Smooth muscle cell (in vitro differentiated cells): ENCODE measurements around the gene CTAGE8. TPM values are rescaled to one million over a fixed set of nuclear protein-coding genes. Genes with fewer than 3 reads are reported as not detected.
"Not testable (repeated sequence)": the region's sequence is repeated elsewhere in the genome, so short reads cannot be mapped to it uniquely, and the experiment has no call there.

Source experiments
- DNase-seq: peaks from one replicate; lab custom pipeline; 2025; ENCODE audit not compliant: unreplicated experiment; lab: John Stamatoyannopoulos, UW
- H2AFZ ChIP-seq: fragments of 200-600 bp; sonication (generic); 2 replicates; pipeline ENCODE4 v1.6.0; 2016; ENCODE audit warnings: antibody characterized with exemption, low read depth, mild to moderate bottlenecking
- H3F3A ChIP-seq: fragments of 200-600 bp; sonication (generic); 2 replicates; pipeline ENCODE4 v1.6.0; 2017; ENCODE audit warnings: antibody characterized with exemption, low read depth
- H3K27ac ChIP-seq: fragments of 200-600 bp; sonication (generic); 2 replicates; pipeline ENCODE4 v1.5.1; 2016; ENCODE audit warnings: low read depth, mild to moderate bottlenecking
- H3K27me3 ChIP-seq: fragments of 200-600 bp; sonication (generic); 2 replicates; pipeline ENCODE4 v1.6.1; 2016; ENCODE audit warnings: low read depth, mild to moderate bottlenecking
- H3K36me3 ChIP-seq: fragments of 200-600 bp; sonication (generic); 2 replicates; pipeline ENCODE4 v1.5.1; 2016; ENCODE audit warnings: low read depth
- H3K4me1 ChIP-seq: fragments of 200-600 bp; sonication (generic); 2 replicates; pipeline ENCODE4 v1.5.1; 2016; ENCODE audit warnings: low read depth
- H3K4me2 ChIP-seq: fragments of 200-600 bp; sonication (generic); 2 replicates; pipeline ENCODE4 v1.6.0; 2016; ENCODE audit warnings: mild to moderate bottlenecking
- H3K4me3 ChIP-seq: fragments of 200-600 bp; sonication (generic); 2 replicates; pipeline ENCODE4 v1.5.1; 2016; ENCODE audit warnings: mild to moderate bottlenecking
- H3K79me2 ChIP-seq: fragments of 200-600 bp; sonication (generic); 2 replicates; pipeline ENCODE4 v1.6.0; 2016; ENCODE audit warnings: low read depth, mild to moderate bottlenecking
- H3K9ac ChIP-seq: fragments of 200-600 bp; sonication (generic); 2 replicates; pipeline ENCODE4 v1.6.0; 2016; ENCODE audit warnings: low read depth
- H3K9me3 ChIP-seq: fragments of 200-600 bp; sonication (generic); replicated peaks from 2 replicates; pipeline ENCODE4 v1.5.1; 2016; ENCODE audit warnings: low read depth
- H4K20me1 ChIP-seq: fragments of 200-600 bp; sonication (generic); 2 replicates; pipeline ENCODE4 v1.6.0; 2016; ENCODE audit warnings: low read depth
- WGBS: methylation state at CpG from one replicate; pipeline ENCODE4 v1.1.7; 2016; ENCODE audit warnings: low lambda C conversion rate; 5-methylcytosine and 5-hydroxymethylcytosine counted together
- polyA plus RNA-seq: library from polyadenylated mRNA; unstranded; fragments of >200 nt; fragmentation: Nextera tagmentation; extraction: Ambion mirVana; gene quantifications from 2 replicates; pipeline ENCODE4 v1.2.1, GENCODE V29; 2016
- total RNA-seq: library from RNA; depleted of rRNA; stranded (reverse); fragments of >200 nt; gene quantifications from 2 replicates; pipeline ENCODE4 v1.2.3, GENCODE V29; 2014

CTAGE8 gene, protein sequence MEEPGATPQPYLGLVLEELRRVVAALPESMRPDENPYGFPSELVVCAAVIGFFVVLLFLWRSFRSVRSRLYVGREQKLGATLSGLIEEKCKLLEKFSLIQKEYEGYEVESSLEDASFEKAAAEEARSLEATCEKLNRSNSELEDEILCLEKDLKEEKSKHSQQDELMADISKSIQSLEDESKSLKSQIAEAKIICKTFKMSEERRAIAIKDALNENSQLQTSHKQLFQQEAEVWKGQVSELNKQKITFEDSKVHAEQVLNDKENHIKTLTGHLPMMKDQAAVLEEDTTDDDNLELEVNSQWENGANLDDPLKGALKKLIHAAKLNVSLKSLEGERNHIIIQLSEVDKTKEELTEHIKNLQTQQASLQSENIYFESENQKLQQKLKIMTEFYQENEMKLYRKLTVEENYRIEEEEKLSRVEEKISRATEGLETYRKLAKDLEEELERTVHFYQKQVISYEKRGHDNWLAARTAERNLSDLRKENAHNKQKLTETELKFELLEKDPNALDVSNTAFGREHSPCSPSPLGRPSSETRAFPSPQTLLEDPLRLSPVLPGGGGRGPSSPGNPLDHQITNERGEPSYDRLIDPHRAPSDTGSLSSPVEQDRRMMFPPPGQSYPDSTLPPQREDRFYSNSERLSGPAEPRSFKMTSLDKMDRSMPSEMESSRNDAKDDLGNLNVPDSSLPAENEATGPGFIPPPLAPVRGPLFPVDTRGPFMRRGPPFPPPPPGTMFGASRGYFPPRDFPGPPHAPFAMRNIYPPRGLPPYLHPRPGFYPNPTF
- total RNA-seq (1.3 and 3.9 TPM in 2 replicates), polyA plus RNA-seq (0.11 and 0.65 TPM in 2 replicates)

GRCh38 chr7:144269188-144269587, at the start of gene CTAGE8:
Gene CTAGE8, minus strand, starts transcription at chr7:144269288. Its CDS starts 38 bp downstream, at chr7:144269250.
- DNase-seq, H3K79me2 ChIP-seq, H3K4me3 ChIP-seq, H3K4me2 ChIP-seq, H2AFZ ChIP-seq, H3K27me3 ChIP-seq, H3K36me3 ChIP-seq, H3K27ac ChIP-seq, H3K9ac ChIP-seq, H3K9me3 ChIP-seq, H3F3A ChIP-seq, H4K20me1 ChIP-seq, H3K4me1 ChIP-seq: not testable (repeated sequence)
- WGBS: no CpG with 5 or more reads among the region's 19 CpGs

GRCh38 chr7:144317537-144317936, 48.4 kb upstream of the CTAGE8 start:
- not testable (repeated sequence) for H3F3A ChIP-seq, H3K79me2 ChIP-seq, H2AFZ ChIP-seq, H3K4me2 ChIP-seq, H4K20me1 ChIP-seq, H3K4me3 ChIP-seq, H3K4me1 ChIP-seq, H3K36me3 ChIP-seq, DNase-seq, H3K9ac ChIP-seq, H3K27ac ChIP-seq, H3K27me3 ChIP-seq, H3K9me3 ChIP-seq
- WGBS: no CpG with 5 or more reads among the region's 1 CpG

DNA sequence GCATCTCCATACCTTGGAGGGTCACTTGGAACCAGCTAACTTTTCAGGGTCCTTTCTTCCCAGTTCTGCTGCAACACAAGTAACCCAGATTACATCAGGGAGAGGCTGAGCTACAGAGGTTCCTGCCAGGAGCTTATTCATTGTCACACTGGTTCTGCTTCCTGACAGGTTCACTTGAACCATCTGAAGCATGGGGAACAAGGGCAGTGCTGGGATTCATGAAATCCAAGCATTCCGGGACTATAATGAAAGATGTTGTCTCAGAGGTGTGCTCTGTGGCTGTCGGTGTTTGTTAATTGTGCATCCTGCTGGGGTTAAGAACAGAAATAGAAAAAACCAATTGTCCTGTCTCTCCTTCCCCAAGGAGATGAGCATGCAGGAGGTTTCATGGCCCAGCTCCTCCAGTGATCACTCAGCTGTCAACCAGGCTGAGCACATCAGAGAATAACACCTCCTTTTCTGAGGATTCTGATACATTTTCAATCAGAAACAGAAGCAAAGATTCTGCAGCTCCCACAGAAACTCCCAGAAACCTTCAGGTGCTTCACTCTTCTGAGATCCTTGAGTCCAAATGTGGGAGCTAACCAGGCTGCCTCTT, 42.9 kb upstream of the CTAGE8 start, which contains the start of gene OR2A1:
OR2A1 (plus strand) TSS at position 548 of the 598 bp plus-strand sequence. CDS start 5,706 bp downstream, outside the sequence.
- not testable (repeated sequence) for H3K79me2 ChIP-seq, H4K20me1 ChIP-seq, H2AFZ ChIP-seq, H3K4me2 ChIP-seq, H3K27me3 ChIP-seq, H3K36me3 ChIP-seq, H3F3A ChIP-seq, H3K9me3 ChIP-seq, H3K4me1 ChIP-seq, H3K9ac ChIP-seq, DNase-seq, H3K27ac ChIP-seq, H3K4me3 ChIP-seq
- no CpG with 5 or more reads among the region's 2 CpGs for WGBS

DNA sequence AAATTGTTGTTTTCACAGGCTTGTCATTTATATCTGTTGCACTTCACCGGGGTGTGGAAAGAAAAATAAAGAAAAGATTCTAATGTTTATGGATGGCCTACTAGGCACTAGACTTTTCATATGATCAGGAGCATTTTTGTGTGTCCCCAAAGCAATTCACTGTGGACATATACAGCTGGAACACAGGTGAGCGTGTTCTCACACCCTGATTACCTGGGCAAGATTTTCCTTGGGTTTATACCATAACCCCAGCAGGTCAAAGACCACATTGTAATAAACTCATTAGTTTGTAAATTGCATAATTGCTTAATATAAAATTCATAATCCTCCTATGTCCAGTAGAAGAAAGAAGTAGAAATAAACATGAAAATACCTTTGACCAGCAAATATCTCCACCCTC, 42.1 kb upstream of the CTAGE8 start:
- not testable (repeated sequence) for H2AFZ ChIP-seq, H3K36me3 ChIP-seq, H3K4me3 ChIP-seq, H3K4me1 ChIP-seq, H3K9me3 ChIP-seq, H3K9ac ChIP-seq, H3K27ac ChIP-seq, DNase-seq, H4K20me1 ChIP-seq, H3K4me2 ChIP-seq, H3K79me2 ChIP-seq, H3F3A ChIP-seq, H3K27me3 ChIP-seq
- WGBS: no CpG with 5 or more reads among the region's 2 CpGs

DNA sequence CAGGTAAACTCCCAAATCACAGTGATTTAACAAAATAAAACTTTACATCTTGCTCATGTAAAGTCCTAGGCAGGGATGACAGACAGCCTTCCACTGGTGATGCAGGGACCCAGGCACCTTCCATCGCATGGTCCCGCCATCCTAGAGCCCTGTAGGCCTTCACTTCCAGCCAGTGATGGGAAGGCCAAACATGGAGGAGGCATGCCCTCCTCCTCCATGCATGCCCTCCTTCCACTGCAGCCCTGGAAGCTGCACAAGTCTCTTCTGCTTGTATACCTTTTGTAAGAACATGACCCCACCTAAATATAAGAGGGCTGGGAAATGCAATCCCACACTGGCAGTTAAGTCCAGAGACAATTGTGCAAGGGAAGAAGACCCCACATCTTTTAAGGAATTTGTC, 40.6 kb upstream of the CTAGE8 start:
- H3K4me1 ChIP-seq, DNase-seq, H3F3A ChIP-seq, H3K9me3 ChIP-seq, H3K4me3 ChIP-seq, H3K27ac ChIP-seq, H3K4me2 ChIP-seq, H2AFZ ChIP-seq, H3K36me3 ChIP-seq, H3K27me3 ChIP-seq, H4K20me1 ChIP-seq, H3K79me2 ChIP-seq, H3K9ac ChIP-seq: not testable (repeated sequence)
- WGBS: no CpG with 5 or more reads among the region's 2 CpGs

GRCh38 chr7:144305156-144305555, 36.1 kb upstream of the CTAGE8 start:
- H3K4me1 ChIP-seq, H3K9ac ChIP-seq, H3F3A ChIP-seq, H3K27me3 ChIP-seq, H3K79me2 ChIP-seq, DNase-seq, H2AFZ ChIP-seq, H3K36me3 ChIP-seq, H3K4me3 ChIP-seq, H3K4me2 ChIP-seq, H3K9me3 ChIP-seq, H4K20me1 ChIP-seq, H3K27ac ChIP-seq: not testable (repeated sequence)
- WGBS: no CpG with 5 or more reads among the region's 2 CpGs

- not testable (repeated sequence) for H3K4me3 ChIP-seq, H3K9me3 ChIP-seq, DNase-seq, H3K4me2 ChIP-seq, H4K20me1 ChIP-seq, H3K79me2 ChIP-seq, H3K27me3 ChIP-seq, H3K27ac ChIP-seq, H3K4me1 ChIP-seq, H2AFZ ChIP-seq, H3F3A ChIP-seq, H3K9ac ChIP-seq, H3K36me3 ChIP-seq
- WGBS: no CpG with 5 or more reads among the region's 5 CpGs
Observed at GRCh38 chr7:144303607-144304006, 34.5 kb upstream of the CTAGE8 start.

GRCh38 chr7:144302578-144303303, 33.7 kb upstream of the CTAGE8 start:
- H3K27me3 ChIP-seq, H4K20me1 ChIP-seq, H3K9ac ChIP-seq, H3K79me2 ChIP-seq, H3K36me3 ChIP-seq, H3F3A ChIP-seq, H3K4me2 ChIP-seq, H3K9me3 ChIP-seq, H2AFZ ChIP-seq, H3K4me1 ChIP-seq, DNase-seq, H3K27ac ChIP-seq, H3K4me3 ChIP-seq: not testable (repeated sequence)
- no CpG with 5 or more reads among the region's 1 CpG for WGBS
